Fibroblast of the aortic adventitia (primary cell): ENCODE data around the gene EVA1C. TPM values are rescaled to one million over a fixed set of nuclear protein-coding genes. Genes with fewer than 3 reads are reported as not detected.
"Not testable (repeated sequence)": the region's sequence is repeated elsewhere in the genome, so short reads cannot be mapped to it uniquely, and the experiment has no call there.

ENCODE experiments used
- DNase-seq: peaks from one replicate; pipeline ENCODE4 v3.0.0-alpha.2; 2010; ENCODE audit warnings: low read depth
- H3K4me3 ChIP-seq: 2 replicates; pipeline ENCODE4 v1.5.1; 2011; ENCODE audit warnings: low read depth, mild to moderate bottlenecking, control low read depth, low read length, moderate library complexity
- CTCF ChIP-seq: IDR thresholded peaks from 2 replicates; pipeline ENCODE4 v1.5.1; 2011; ENCODE audit warnings: mild to moderate bottlenecking, low read length, control low read depth, inconsistent platforms; ENCODE audit not compliant: insufficient read depth
- total RNA-seq: library from RNA; depleted of rRNA; stranded (reverse); fragments of >200 nt; gene quantifications from 2 replicates; pipeline ENCODE4 v1.2.3, GENCODE V29; 2012; ENCODE audit warnings: low replicate concordance

EVA1C gene
- total RNA-seq, 1 donor: 14.5 TPM

- H3K4me3 ChIP-seq: no peak overlapping the region
- DNase-seq: peak; percentile 46
- no peak for TF ChIP-seq CTCF
Measured at GRCh38 chr21:32427958-32428623, 15.6 kb downstream of the EVA1C start.

GRCh38 chr21:32432982-32433660 lies 20.6 kb downstream of the EVA1C start:
- not testable (repeated sequence) for H3K4me3 ChIP-seq, DNase-seq

- no peak for TF ChIP-seq CTCF
- DNase-seq: no peak
- H3K4me3 ChIP-seq: no peak overlapping the region
Measured at GRCh38 chr21:32437729-32438128, 25.2 kb downstream of the EVA1C start.

- no peak overlapping the region for H3K4me3 ChIP-seq
- peak; percentile 74 for DNase-seq
- TF ChIP-seq CTCF: no peak
Measured at GRCh38 chr21:32442566-32443318, 30.2 kb downstream of the EVA1C start.

- no peak overlapping the region for H3K4me3 ChIP-seq
- no peak for TF ChIP-seq CTCF
- DNase-seq: no peak
Measured at GRCh38 chr21:32445101-32445500, 32.6 kb downstream of the EVA1C start.

- not testable (repeated sequence) for DNase-seq, H3K4me3 ChIP-seq
Measured at GRCh38 chr21:32446440-32446839, 33.9 kb downstream of the EVA1C start.

- no peak for DNase-seq
- H3K4me3 ChIP-seq: no peak overlapping the region
- no peak for TF ChIP-seq CTCF
Measured at GRCh38 chr21:32447224-32447623, 34.7 kb downstream of the EVA1C start.
